Neuronal stem cell (in vitro differentiated cells): ENCODE data around the gene PAQR6. TPM values are rescaled to one million over a fixed set of nuclear protein-coding genes. Genes with fewer than 3 reads are reported as not detected.

Experiments
- DNase-seq: peaks from one replicate; pipeline ENCODE4 v3.0.0-alpha.2; 2013; ENCODE audit warnings: low spot score
- H2AFZ ChIP-seq: one replicate; pipeline ENCODE4 v1.6.1; 2013; ENCODE audit warnings: mild to moderate bottlenecking, low read length, inconsistent platforms
- H2AK5ac ChIP-seq: 2 replicates; pipeline ENCODE4 v1.6.1; 2013; ENCODE audit warnings: low read depth, mild to moderate bottlenecking, inconsistent platforms, low read length, moderate library complexity, mixed read lengths
- H2BK120ac ChIP-seq: 2 replicates; pipeline ENCODE4 v1.6.1; 2013; ENCODE audit warnings: low read depth, mild to moderate bottlenecking, inconsistent platforms, low read length, moderate library complexity, mixed read lengths
- H2BK12ac ChIP-seq: one replicate; pipeline ENCODE4 v1.6.1; 2013; ENCODE audit warnings: low read length, inconsistent platforms
- H2BK15ac ChIP-seq: 2 replicates; pipeline ENCODE4 v1.6.1; 2013; ENCODE audit warnings: mild to moderate bottlenecking, low read length, inconsistent platforms, mixed read lengths
- H2BK5ac ChIP-seq: one replicate; pipeline ENCODE4 v1.6.1; 2013; ENCODE audit warnings: inconsistent platforms, mild to moderate bottlenecking, low read length, moderate library complexity
- H3K14ac ChIP-seq: one replicate; pipeline ENCODE4 v1.6.1; 2013; ENCODE audit warnings: low read length, inconsistent platforms
- H3K18ac ChIP-seq: 2 replicates; pipeline ENCODE4 v1.6.1; 2013; ENCODE audit warnings: low read length, inconsistent platforms
- H3K23ac ChIP-seq: 2 replicates; pipeline ENCODE4 v1.6.1; 2013; ENCODE audit warnings: low read depth, mild to moderate bottlenecking, mixed read lengths, low read length, inconsistent platforms; ENCODE audit not compliant: poor library complexity
- H3K27ac ChIP-seq: replicated peaks from 3 replicates; pipeline ENCODE4 v1.5.1; 2013; ENCODE audit warnings: low read length, inconsistent platforms
- H3K27me3 ChIP-seq, 3 experiments: 2 replicates each; pipeline ENCODE4 v1.6.1; 2013; ENCODE audit warnings: low read length in 3 of 3, mild to moderate bottlenecking in 2 of 3, inconsistent platforms in 1 of 3, low read depth in 1 of 3, mixed read lengths in 1 of 3, moderate library complexity in 1 of 3; ENCODE audit not compliant: control insufficient read depth in 3 of 3, insufficient read depth in 3 of 3
- H3K36me3 ChIP-seq, 2 donors: replicated peaks in 1 of 2; 2 replicates each; pipeline ENCODE4 v1.6.1; 2013; ENCODE audit warnings: low read length in 2 of 2; ENCODE audit not compliant: control insufficient read depth in 2 of 2, insufficient read depth in 2 of 2
- H3K4ac ChIP-seq: 2 replicates; pipeline ENCODE4 v1.6.1; 2013; ENCODE audit warnings: inconsistent platforms, mild to moderate bottlenecking, low read length, moderate library complexity
- H3K4me1 ChIP-seq, 2 donors: 1 replicate in 1 of 2; 2 replicates in 1 of 2; pipeline ENCODE4 v1.6.1; 2013; ENCODE audit warnings: low read length in 2 of 2, low read depth in 1 of 2; ENCODE audit not compliant: control insufficient read depth in 2 of 2, insufficient read depth in 1 of 2
- H3K4me2 ChIP-seq: one replicate; pipeline ENCODE4 v1.6.1; 2013; ENCODE audit warnings: mild to moderate bottlenecking, low read length, inconsistent platforms; ENCODE audit not compliant: insufficient read depth, poor library complexity, severe bottlenecking
- H3K4me3 ChIP-seq, 2 donors: 2 replicates each; pipeline ENCODE4 v1.5.1; 2013; ENCODE audit warnings: low read length in 2 of 2, mild to moderate bottlenecking in 2 of 2, inconsistent platforms in 1 of 2, moderate library complexity in 1 of 2
- H3K79me1 ChIP-seq: one replicate; pipeline ENCODE4 v1.6.1; 2013; ENCODE audit warnings: low read depth, mild to moderate bottlenecking, inconsistent platforms, low read length, moderate library complexity
- H3K9ac ChIP-seq: one replicate; pipeline ENCODE4 v1.6.1; 2013; ENCODE audit warnings: mild to moderate bottlenecking, low read depth, low read length, inconsistent platforms; ENCODE audit not compliant: poor library complexity
- H3K9me3 ChIP-seq, 2 donors: replicated peaks in 1 of 2; 2 replicates each; pipeline versions ENCODE3 to v1.6.1; 2013; ENCODE audit warnings: low read length in 2 of 2, mild to moderate bottlenecking in 2 of 2, inconsistent platforms in 1 of 2, low read depth in 1 of 2, mixed read lengths in 1 of 2, moderate library complexity in 1 of 2; ENCODE audit not compliant: control insufficient read depth in 2 of 2, insufficient read depth in 1 of 2
- H4K8ac ChIP-seq: one replicate; pipeline ENCODE4 v1.6.1; 2013; ENCODE audit warnings: low read depth, mild to moderate bottlenecking, inconsistent platforms, low read length, moderate library complexity
- H4K91ac ChIP-seq: one replicate; pipeline ENCODE4 v1.6.1; 2013; ENCODE audit warnings: low read length, low read depth, mild to moderate bottlenecking, inconsistent platforms; ENCODE audit not compliant: poor library complexity
- WGBS, 2 donors: extraction: QIAGEN DNeasy Blood & Tissue Kit; methylation state at CpG; one replicate each; pipeline ENCODE4 v1.1.7; 2013; ENCODE audit warnings: missing lambda C conversion rate in 2 of 2, mixed read lengths in 1 of 2; ENCODE audit not compliant: insufficient read length in 2 of 2, insufficient replicate concordance in 1 of 2; ENCODE audit errors: extremely low coverage in 2 of 2; 5-methylcytosine and 5-hydroxymethylcytosine counted together
- polyA plus RNA-seq, 2 experiments: library from polyadenylated mRNA; stranded (reverse); fragments of 200-250 nt; gene quantifications; one replicate each; pipeline ENCODE4 v1.2.3, GENCODE V29; 2013

PAQR6 gene, protein sequence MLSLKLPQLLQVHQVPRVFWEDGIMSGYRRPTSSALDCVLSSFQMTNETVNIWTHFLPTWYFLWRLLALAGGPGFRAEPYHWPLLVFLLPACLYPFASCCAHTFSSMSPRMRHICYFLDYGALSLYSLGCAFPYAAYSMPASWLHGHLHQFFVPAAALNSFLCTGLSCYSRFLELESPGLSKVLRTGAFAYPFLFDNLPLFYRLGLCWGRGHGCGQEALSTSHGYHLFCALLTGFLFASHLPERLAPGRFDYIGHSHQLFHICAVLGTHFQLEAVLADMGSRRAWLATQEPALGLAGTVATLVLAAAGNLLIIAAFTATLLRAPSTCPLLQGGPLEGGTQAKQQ
- 8.8 TPM for polyA plus RNA-seq (2013, experiment 1 of 2)
- polyA plus RNA-seq (2013, experiment 2 of 2) = 8.7 TPM

DNA sequence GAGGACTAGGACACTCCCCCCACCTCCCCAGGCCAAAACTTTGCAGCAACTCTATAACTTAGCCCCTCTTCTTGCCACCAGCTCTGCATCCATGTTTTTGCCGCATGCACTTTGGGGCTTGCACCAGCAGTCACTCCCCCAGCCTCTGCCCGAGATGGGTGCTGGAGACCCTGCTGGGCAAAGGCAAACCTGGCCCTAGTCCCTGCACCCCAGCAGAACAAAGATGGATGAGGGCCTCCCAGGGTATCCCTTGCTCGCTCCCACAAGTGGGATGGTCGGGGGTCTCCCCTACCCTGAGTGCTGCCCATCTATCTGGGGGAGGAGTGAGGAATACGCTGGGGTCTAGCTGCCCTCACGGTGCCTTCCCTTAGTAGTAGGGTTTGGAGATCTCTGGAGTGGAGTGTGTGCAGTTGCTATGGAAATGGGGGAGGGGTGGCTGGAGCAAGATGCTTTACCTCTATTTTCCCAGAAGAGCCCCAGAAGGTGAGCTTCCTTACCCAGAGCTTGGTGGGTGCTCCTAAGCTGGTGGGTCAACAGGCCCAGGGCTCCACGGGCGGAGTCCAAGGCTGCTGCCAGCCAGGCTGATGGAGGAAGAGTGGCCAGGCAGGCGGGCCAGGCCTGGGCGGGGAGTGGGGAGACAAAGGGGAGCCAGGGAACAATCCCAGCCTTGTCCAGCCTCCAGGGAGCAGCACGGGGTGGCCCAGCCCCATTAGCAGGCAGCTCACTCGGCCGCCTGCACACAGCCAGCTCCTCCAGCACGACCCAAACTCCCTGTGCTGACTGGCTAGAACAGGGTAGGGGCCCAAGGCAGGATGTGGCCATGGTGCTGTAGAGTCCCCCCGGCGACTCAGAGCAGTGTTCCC, at the start of gene PAQR6:
Gene PAQR6 (minus strand): TSS at position 597 of the 863 bp plus-strand sequence. CDS start 1,325 bp downstream, outside the sequence.
- no CpG with 5 or more reads among the region's 16 CpGs for WGBS, 2 donors
- no peak within 1 kb of the TSS for H2AFZ ChIP-seq

DNA sequence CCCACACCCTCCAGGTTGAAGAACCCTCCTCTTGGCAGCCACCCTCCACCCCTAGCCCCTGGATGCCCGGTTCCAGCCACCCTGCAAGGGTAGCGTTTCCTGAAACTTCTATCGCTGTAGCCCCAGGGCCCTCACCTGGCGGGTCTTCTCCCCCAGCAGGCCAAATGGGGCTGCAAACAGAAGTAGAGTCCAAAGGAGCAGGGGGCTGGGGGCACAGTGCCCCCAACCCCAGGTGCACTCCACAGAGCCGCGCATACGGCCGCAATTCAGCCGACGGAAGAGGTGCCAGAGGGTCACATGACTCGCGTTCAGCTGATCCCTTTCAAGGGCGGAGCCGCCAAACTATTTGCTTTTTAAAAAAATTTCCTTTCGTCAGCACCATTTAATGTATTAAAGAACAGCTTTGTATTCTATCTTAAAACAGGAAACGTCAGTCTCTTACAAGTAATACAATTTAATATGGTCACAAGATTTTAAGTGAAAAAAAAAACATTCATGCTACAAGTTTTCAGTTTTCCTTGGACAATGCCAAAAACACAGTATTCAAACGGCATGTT, 47.6 kb upstream of the PAQR6 start, which contains the start of gene GLMP:
Gene GLMP (minus strand): TSS at position 289 of the 557 bp plus-strand sequence. CDS start 34 bp downstream, at position 255.
- no peak for DNase-seq
- peak within 1 kb of the TSS; percentile 98 for H2AFZ ChIP-seq

More for the DNA sequence above, at the start of gene PAQR6:
- Histone ChIP-seq H2BK5ac (peak within 1 kb of the TSS; percentile 89), H3K4me3 (no peak within 1 kb of the TSS), H4K8ac (peak within 1 kb of the TSS; percentile 57), H2BK15ac (peak within 1 kb of the TSS; percentile 95), H2AK5ac (peak within 1 kb of the TSS; percentile 100), H3K14ac (peak within 1 kb of the TSS; percentile 92), H3K23ac (peak within 1 kb of the TSS; percentile 83), H3K27ac (peak within 1 kb of the TSS; percentile 79), H3K4me1 (peaks cover 2 to 17% of the 10 kb centered on the region in 2 donors), H3K4me2 (no peak within 1 kb of the TSS), H3K36me3 (peaks cover 28 to 41% of the 10 kb centered on the region in 2 donors), H3K9me3 (no peaks in the 10 kb centered on the region), H4K91ac (peak within 1 kb of the TSS; percentile 81), H3K79me1 (peaks cover 3% of the 10 kb centered on the region), H2BK120ac (peak within 1 kb of the TSS; percentile 98), H3K18ac (peak within 1 kb of the TSS; percentile 96), H3K27me3 (no peaks in the 10 kb centered on the region), H2BK12ac (peak within 1 kb of the TSS; percentile 86), H3K4ac (peak within 1 kb of the TSS; percentile 86), H3K9ac (peak within 1 kb of the TSS; percentile 53)
- peak; percentile 26 for DNase-seq

DNA sequence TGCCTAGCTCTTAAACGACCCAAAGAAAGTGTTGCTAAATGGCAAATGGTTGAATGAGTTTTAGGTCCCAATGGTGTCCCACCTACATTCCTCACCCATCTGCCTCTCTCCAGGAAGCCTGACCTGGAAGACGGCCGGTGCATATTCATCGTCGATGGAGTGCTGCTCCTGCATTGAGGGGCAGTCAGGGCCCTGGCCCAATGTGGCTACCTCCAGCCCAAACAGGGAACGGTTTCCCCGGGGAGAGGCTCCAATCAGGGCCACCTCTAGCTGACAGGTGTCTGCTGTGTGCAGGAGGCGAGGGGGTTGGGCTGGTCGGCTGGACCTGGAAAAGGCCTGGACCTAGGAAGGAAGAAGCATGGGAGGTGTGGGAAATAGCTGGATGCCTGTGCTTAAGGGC, 46.0 kb upstream of the PAQR6 start:
- H3K4me2 ChIP-seq = no peak overlapping the region
- H3K4me3 ChIP-seq = no peak overlapping the region
- H3K14ac ChIP-seq = no peak overlapping the region
- no peak overlapping the region for H3K4ac ChIP-seq
- no peak overlapping the region for H2BK5ac ChIP-seq
- H3K23ac ChIP-seq = no peak overlapping the region
- WGBS, 2 donors = no CpG with 5 or more reads among the region's 9 CpGs
- H2AK5ac ChIP-seq = no peak overlapping the region
- H3K27me3 ChIP-seq = no peaks in the 10 kb centered on the region
- no peak overlapping the region for H3K27ac ChIP-seq
- DNase-seq = no peak
- H2BK12ac ChIP-seq = no peak overlapping the region
- peaks cover 0 to 2% of the 10 kb centered on the region in 2 donors for H3K36me3 ChIP-seq
- peaks cover 2 to 10% of the 10 kb centered on the region in 2 donors for H3K4me1 ChIP-seq
- H3K18ac ChIP-seq = no peak overlapping the region
- H4K91ac ChIP-seq = no peak overlapping the region
- H2AFZ ChIP-seq = no peak overlapping the region
- H3K9ac ChIP-seq = no peak overlapping the region
- no peak overlapping the region for H2BK120ac ChIP-seq
- H4K8ac ChIP-seq = no peak overlapping the region
- no peak overlapping the region for H2BK15ac ChIP-seq
- H3K79me1 ChIP-seq = peaks cover 5% of the 10 kb centered on the region
- H3K9me3 ChIP-seq = no peaks in the 10 kb centered on the region

More for the DNA sequence above, 47.6 kb upstream of the PAQR6 start, which contains the start of gene GLMP:
- Histone ChIP-seq H3K9me3 (no peaks in the 10 kb centered on the region), H3K79me1 (peaks cover 5% of the 10 kb centered on the region), H3K14ac (no peak within 1 kb of the TSS), H2BK12ac (no peak within 1 kb of the TSS), H2AK5ac (peak within 1 kb of the TSS; percentile 78), H3K4me1 (peaks cover 2 to 10% of the 10 kb centered on the region in 2 donors), H3K4ac (no peak within 1 kb of the TSS), H3K27me3 (no peaks in the 10 kb centered on the region), H2BK15ac (no peak within 1 kb of the TSS), H2BK120ac (no peak within 1 kb of the TSS), H3K9ac (peak within 1 kb of the TSS; percentile 32), H3K4me3 (peak within 1 kb of the TSS; percentile 56 to 76), H3K23ac (no peak within 1 kb of the TSS), H4K8ac (no peak within 1 kb of the TSS), H3K18ac (peak within 1 kb of the TSS; percentile 50), H3K27ac (no peak within 1 kb of the TSS), H3K4me2 (peak within 1 kb of the TSS; percentile 88), H2BK5ac (no peak within 1 kb of the TSS), H3K36me3 (peaks cover 0 to 2% of the 10 kb centered on the region in 2 donors), H4K91ac (peak within 1 kb of the TSS; percentile 3)
- no CpG with 5 or more reads among the region's 17 CpGs for WGBS, 2 donors
